NOMO-1 (cell line): ENCODE results near the gene CASP10.
"Not testable (repeated sequence)": the region's sequence is repeated elsewhere in the genome, so short reads cannot be mapped to it uniquely, and the experiment has no call there.

Experiments used
- DNase-seq, 2 experiments: peaks; one replicate each; lab custom pipeline; 2025; ENCODE audit not compliant: unreplicated experiment in 2 of 2; lab: John Stamatoyannopoulos, UW

The CASP10 gene

GRCh38 chr2:201154615-201155399 is 28.1 kb upstream of the CASP10 start:
- no peak for DNase-seq

GRCh38 chr2:201156036-201156435 is 26.9 kb upstream of the CASP10 start:
- no peak for DNase-seq

GRCh38 chr2:201156640-201157039 is 26.3 kb upstream of the CASP10 start:
- no peak for DNase-seq

GRCh38 chr2:201157694-201158093 is 25.2 kb upstream of the CASP10 start:
- peak; percentile 53 to 70 for DNase-seq

DNA sequence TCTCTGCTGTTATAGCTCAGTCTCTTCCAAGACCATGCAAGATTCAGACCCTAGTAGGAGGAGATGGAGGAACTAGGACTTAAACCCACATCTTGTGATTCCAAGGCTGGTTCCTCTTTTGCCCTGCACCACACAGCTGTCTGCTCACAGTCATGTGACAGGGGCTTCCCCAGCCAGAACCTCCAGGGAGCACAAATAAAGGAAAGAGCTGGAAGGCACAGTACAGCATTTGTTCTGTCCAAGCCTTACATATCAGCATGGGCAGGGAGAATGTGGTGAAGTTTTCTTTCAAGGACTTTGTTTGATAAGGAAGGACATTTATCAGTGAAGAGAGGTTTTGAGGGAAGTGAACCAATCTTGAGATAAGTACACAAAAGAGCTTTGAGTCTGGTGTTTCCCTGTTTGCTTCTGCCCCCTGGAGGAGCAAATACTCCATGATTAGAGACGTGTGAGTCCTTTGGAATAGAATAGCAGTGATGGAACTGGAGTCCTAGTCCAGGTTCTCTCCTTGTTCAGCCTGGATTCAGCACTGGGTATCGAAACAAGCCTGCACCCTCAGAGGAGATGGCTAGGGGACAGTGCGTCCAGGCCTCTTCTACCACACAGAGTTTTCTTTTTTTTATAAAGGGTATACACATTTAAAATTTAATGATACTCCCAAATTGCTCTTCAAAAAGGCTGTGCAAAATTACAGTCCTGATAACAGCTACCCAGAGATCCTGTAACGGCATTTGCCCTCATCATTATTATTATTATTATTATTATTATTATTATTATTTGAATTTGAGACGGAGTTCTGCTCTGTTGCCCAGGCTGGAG is 24.6 kb upstream of the CASP10 start:
- peak; percentile 85 to 96 for DNase-seq

DNA sequence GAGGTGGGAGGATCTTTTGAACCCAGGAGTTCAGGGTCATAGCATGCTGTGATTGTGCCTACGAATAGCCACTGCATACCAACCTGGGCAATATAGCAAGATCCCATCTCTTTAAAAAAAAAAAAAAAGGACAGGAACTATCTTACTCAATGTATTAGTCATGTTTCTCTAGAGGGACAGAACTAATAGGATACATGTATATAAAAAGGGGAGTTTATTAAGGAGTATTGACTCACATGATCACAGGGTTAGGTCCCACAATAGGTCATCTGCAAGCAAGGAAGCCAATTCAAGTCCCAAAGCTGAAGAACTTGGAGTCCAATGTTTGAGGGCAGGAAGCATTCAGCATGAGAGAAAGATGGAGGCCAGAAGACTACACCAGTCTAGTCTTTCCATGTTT is 18.8 kb upstream of the CASP10 start:
- DNase-seq: no peak

GRCh38 chr2:201167546-201167945 is 15.4 kb upstream of the CASP10 start:
- DNase-seq: no peak

- peak in 1 of 2 experiments; percentile 21 for DNase-seq
Observed at GRCh38 chr2:201168496-201168895, 14.4 kb upstream of the CASP10 start.

DNA sequence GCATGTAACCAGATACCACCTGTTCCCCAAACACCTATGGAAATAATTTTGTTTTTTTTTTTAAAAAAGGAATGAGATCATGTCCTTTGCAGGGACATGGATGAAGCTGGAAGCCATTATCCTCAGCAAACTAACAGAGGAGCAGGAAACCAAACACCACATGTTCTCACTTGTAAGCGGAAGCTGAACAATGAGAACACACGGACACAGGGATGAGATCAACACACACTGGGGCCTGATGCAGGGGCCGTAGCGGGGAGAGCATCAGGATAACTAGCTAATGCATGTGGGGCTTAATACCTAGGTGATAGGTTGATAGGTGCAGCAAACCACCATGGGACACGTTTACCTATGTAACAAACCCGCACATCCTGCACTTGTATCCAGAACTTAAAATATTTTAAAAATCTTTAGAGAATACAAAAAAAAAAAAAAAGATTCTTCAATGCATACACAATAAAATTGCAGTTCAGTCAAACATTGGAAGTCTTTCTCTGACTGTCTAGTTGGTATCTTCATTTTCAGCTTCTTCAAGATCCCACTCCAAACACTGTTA is 11.6 kb upstream of the CASP10 start:
- DNase-seq: no peak

GRCh38 chr2:201172279-201172678 is 10.7 kb upstream of the CASP10 start:
- no peak for DNase-seq

- DNase-seq: no peak
Observed at GRCh38 chr2:201174687-201175086, 8.3 kb upstream of the CASP10 start.

- DNase-seq: no peak
Observed at GRCh38 chr2:201176081-201176481, 6.9 kb upstream of the CASP10 start.

DNA sequence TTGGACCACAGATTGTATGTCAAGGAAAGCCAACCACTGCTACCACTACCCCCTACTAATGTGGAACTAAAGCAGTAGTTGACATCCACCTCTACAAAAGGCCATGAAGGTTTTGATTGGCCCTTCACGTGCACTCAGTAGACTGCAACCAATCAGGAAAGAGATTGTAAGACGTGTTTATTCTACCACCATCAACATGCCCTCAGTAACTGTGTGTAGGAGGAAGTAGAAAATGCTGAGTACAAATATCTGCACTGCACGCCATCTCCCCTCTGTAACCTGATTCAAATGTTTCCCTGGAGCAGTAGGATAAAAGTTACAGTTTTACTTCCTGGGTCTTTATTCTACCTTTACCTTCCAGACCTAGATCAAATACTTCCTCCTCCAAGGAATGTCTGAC is 2.9 kb upstream of the CASP10 start:
- no peak for DNase-seq

- no peak for DNase-seq
Observed at GRCh38 chr2:201183365-201183727, 405 bp downstream of the CASP10 start.

DNA sequence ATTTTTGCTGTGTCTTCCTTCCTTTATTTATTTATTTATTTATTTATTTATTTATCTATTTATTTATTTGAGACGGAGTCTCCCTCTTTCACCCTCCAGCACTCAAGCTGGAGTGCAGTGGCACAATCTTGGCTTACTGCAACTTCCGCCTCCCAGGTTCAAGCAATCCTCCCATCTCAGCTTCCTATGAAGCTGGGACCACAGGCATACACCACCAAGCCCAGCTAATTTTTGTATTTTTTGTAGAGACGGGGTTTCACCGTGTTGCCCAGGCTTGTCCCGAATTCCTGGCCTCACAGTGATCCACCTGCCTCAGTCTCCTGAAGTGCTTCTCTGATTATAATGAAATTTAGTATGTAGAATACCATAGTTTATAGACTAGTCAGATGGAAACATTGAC is 894 bp downstream of the CASP10 start:
- not testable (repeated sequence) for DNase-seq

DNA sequence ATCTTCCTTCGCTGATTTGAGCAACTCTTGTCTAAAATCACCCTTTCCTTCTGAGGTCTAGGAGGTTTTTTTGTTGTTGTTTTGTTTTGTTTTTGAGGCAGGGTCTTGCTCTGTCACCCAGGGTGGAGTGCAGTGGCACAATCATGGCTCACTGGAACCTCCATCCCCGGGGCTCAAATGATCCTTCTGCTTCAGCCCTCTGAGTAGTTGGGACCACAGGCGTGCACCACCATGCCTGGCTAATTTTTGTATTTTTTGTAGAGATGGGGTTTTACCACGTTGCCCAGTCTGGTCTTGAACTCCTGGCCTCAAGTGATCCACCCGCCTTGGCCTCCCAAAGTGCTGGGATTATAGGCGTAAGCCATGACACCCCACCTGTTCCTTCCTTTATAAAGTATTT is 1.3 kb downstream of the CASP10 start:
- not testable (repeated sequence) for DNase-seq

GRCh38 chr2:201185863-201186262 is 2.9 kb downstream of the CASP10 start:
- DNase-seq: no peak

DNA sequence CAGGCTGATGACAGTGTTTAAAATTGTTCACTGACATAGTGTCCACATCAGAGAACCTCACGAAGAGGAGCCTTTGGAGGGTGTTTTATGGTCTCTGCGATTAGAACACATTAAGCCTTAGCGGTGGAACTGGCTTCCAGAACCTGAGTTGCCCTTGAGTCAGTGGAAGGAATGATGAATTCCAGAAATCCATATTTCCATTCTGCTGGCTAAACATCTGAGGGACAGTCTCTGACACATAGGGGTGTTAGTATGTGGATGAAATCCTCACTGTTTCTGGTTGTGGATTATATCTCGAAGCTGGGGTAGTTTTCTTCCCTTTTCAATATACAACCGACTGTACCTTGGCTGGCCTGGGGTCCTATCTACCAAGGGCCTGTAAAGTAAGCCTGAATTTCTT is 4.0 kb downstream of the CASP10 start:
- no peak for DNase-seq

DNA sequence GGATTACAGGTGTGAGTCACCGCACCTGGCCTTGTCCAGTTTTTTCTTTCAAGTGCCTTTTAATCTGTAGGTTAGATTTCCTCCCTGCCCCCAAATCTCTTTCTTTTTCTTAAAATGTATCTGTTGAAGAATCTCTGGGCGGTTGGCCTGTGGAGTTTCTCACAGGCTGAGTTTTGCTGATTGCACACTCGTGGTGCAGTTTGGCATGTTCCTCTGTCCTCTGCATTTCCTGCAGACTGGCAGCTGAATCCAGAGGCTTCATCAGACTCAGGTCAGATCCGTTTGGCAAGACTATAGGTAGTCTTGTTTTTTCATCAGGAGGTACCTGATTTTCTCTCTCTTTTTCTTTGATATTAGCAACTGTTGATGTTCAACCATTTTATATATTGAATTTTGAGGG is 5.5 kb downstream of the CASP10 start:
- no peak for DNase-seq

GRCh38 chr2:201191132-201191875 is 8.4 kb downstream of the CASP10 start:
- peak; percentile 23 to 40 for DNase-seq

DNA sequence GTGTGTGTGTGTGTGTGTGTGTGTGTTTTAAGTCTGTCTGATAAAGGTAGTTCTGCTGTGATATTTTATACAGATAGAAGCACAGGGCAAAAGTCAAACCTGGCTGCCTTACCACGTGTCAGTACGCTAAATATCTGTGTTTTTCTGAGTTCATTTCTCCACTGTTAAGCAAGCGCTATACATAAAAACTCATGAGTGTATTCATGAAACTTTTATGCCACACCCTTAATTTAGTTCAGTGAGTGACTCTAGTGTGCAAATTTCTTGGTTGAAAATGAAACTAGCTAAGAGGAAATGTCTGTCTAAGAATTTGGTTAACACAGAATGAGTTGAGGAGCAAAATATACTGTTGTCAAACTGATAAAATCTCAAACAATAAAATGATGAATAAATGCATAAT is 11.2 kb downstream of the CASP10 start:
- DNase-seq: peak; percentile 77 to 88
